ENCODE data around the gene FRMD8. TPM values are rescaled to one million over a fixed set of nuclear protein-coding genes. Genes with fewer than 3 reads are reported as not detected.

Gene FRMD8
- total RNA-seq, 1 experiment from 2014 or later = 22.7 TPM

DNA sequence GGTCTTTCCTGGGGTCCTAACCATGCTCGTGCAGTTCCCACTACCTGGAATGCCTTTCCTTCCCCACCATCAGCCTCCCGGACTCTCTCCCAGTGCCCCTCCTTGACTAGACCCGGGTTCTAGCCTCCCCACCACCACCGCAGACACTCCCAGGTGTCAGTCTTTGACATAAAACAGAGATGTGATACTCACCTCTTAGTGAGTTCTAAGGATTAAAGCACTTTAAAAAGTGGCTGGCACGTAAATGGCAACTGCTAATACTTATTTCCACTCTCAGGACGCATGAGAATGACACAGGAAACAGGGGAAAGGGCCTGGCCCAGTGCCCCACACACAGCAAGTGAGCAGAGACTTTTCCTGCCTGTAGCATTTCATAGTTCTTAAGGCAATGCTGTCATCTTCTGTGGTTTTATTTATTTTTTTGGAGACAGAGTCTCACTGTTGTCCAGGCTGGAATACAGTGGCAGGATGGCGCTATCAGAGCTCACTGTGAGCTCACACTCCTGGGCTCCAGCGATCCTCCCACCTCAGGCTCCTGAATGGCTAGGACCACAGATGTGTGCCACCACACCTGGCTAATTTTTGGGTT, 2.0 kb upstream of the FRMD8 start:
- no peak overlapping the region; a peak in 1 of 7 replicates for H3K27ac Mint-ChIP-seq

More for the DNA sequence above, 2.0 kb upstream of the FRMD8 start:
- Mint-ChIP-seq H3K9me3 (no peaks in the 10 kb centered on the region), H3K4me1 (peaks cover 17 to 18% of the 10 kb centered on the region in 2 experiments), H3K27me3 (ENCODE audit: low read depth) (peaks cover 3% of the 10 kb centered on the region), H3K36me3 (ENCODE audit: insufficient read depth in 1 of 3, low read depth in 3 of 3) (peaks cover 0 to 5% (median 3%) of the 10 kb centered on the region in 3 experiments; a peak in 2 of 7 replicates), H3K4me3 (no peak overlapping the region)
- Histone ChIP-seq H3T11ph (ENCODE audit: low read length) (no peak overlapping the region), H4K20me1 (ENCODE audit: control insufficient read depth, insufficient read depth, insufficient read length) (no peaks in the 10 kb centered on the region), H2BK5ac (ENCODE audit: insufficient read length, low read length) (no peak overlapping the region), H3K79me2 (ENCODE audit: insufficient read depth, low read length) (no peaks in the 10 kb centered on the region), H2BK15ac (ENCODE audit: low read depth, low read length) (no peak overlapping the region), H2BK12ac (ENCODE audit: insufficient read length, low read depth, low read length) (no peak overlapping the region), H4K91ac (ENCODE audit: insufficient read length, low read depth, low read length) (no peak overlapping the region), H4K8ac (replicated peaks; ENCODE audit: insufficient read length, low read depth, low read length) (no peak overlapping the region), H3K9ac (ENCODE audit: extremely low read depth, insufficient read length, low read length) (no peak overlapping the region), H3K4ac (ENCODE audit: low read depth, low read length) (no peak overlapping the region), H3K4me2 (ENCODE audit: insufficient read depth, insufficient read length, low read length) (no peak overlapping the region), H3K56ac (ENCODE audit: insufficient read length, low read depth, low read length) (no peak overlapping the region), H2AFZ (ENCODE audit: low read length) (no peak overlapping the region), H3K27me3 (ENCODE audit: insufficient read depth, low read length) (no peaks in the 10 kb centered on the region), H2BK120ac (ENCODE audit: low read depth, low read length, poor library complexity, severe bottlenecking) (no peak overlapping the region), H3K9me3 (ENCODE audit: control insufficient read depth, low read depth, low read length) (no peaks in the 10 kb centered on the region), H3K23ac (ENCODE audit: insufficient read length, low read depth, low read length) (no peak overlapping the region), H2AK5ac (ENCODE audit: insufficient read length, low read length) (no peak overlapping the region), H3K23me2 (ENCODE audit: insufficient read length, low read depth, low read length, poor library complexity, severe bottlenecking) (no peaks in the 10 kb centered on the region), H3K18ac (ENCODE audit: insufficient read length, low read depth, low read length) (no peak overlapping the region), H3K27ac (ENCODE audit: insufficient read length, low read depth, low read length) (no peak overlapping the region), H3K79me1 (ENCODE audit: insufficient read depth, low read depth, low read length, poor library complexity, severe bottlenecking) (no peaks in the 10 kb centered on the region), H3K4me1 (ENCODE audit: insufficient read depth, low read length) (0 out of 2 replicates have a peak, but pooled peaks cover 2% of the 10 kb centered on the region), H3K14ac (ENCODE audit: insufficient read depth, low read length) (no peak overlapping the region), H2BK20ac (ENCODE audit: low read depth, low read length, poor library complexity, severe bottlenecking) (no peak overlapping the region), H4K5ac (ENCODE audit: insufficient read length, low read depth, low read length) (no peak overlapping the region)
- DNase-seq = no peak
- TF ChIP-seq, protein P1, sequence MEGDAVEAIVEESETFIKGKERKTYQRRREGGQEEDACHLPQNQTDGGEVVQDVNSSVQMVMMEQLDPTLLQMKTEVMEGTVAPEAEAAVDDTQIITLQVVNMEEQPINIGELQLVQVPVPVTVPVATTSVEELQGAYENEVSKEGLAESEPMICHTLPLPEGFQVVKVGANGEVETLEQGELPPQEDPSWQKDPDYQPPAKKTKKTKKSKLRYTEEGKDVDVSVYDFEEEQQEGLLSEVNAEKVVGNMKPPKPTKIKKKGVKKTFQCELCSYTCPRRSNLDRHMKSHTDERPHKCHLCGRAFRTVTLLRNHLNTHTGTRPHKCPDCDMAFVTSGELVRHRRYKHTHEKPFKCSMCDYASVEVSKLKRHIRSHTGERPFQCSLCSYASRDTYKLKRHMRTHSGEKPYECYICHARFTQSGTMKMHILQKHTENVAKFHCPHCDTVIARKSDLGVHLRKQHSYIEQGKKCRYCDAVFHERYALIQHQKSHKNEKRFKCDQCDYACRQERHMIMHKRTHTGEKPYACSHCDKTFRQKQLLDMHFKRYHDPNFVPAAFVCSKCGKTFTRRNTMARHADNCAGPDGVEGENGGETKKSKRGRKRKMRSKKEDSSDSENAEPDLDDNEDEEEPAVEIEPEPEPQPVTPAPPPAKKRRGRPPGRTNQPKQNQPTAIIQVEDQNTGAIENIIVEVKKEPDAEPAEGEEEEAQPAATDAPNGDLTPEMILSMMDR (conservative IDR thresholded peaks at IDR 0.05) = no peak
- no CpG with 5 or more reads among the region's 8 CpGs for WGBS (ENCODE audit: extremely low coverage, insufficient read length, low lambda C conversion rate)

Measured in H9 (cell line).